ENCODE results near the gene LIX1L. TPM values are rescaled to one million over a fixed set of nuclear protein-coding genes. Genes with fewer than 3 reads are reported as not detected.

Gene LIX1L
- polyA plus RNA-seq, 1 donor (not counting 4 experiments of a cell fraction or from before 2014, with no cell fraction given): 20.0 TPM

GRCh38 chr1:145918992-145919939, 38.6 kb downstream of the LIX1L start:
- Histone ChIP-seq H4K20me1 (ENCODE audit: control insufficient read depth, extremely low read depth, insufficient read depth, low read length) (no peaks in the 10 kb centered on the region), H3K9me3 (ENCODE audit: control insufficient read depth, low read depth, low read length) (no peaks in the 10 kb centered on the region), H2AFZ (ENCODE audit: control insufficient read depth, low read length) (peak overlapping the region; percentile 99), H3K36me3 (ENCODE audit: control insufficient read depth in 2 of 2, extremely low read depth in 1 of 2, insufficient read depth in 2 of 2, low read length in 2 of 2) (peaks cover 6 to 7% of the 10 kb centered on the region in 2 experiments), H3K27me3 (ENCODE audit: control insufficient read depth, extremely low read depth, insufficient read depth, low read length) (no peaks in the 10 kb centered on the region), H3K27ac (ENCODE audit: control insufficient read depth, insufficient read depth, low read length) (peak overlapping the region; percentile 93), H3K4me2 (ENCODE audit: control insufficient read depth, extremely low read depth, insufficient read depth, low read depth, low read length) (peak overlapping the region; percentile 99), H3K79me2 (ENCODE audit: control insufficient read depth, insufficient read depth, low read length) (peaks cover 15% of the 10 kb centered on the region), H3K4me1 (ENCODE audit: control insufficient read depth, extremely low read depth, insufficient read depth, low read length) (peaks cover 19% of the 10 kb centered on the region), H3K4me3 (ENCODE audit: control insufficient read depth in 2 of 3, extremely low read depth in 1 of 3, insufficient read depth in 2 of 3, low read depth in 1 of 3, low read length in 3 of 3) (peak overlapping the region; percentile 66 to 91 (median 88)), H3K9me1 (ENCODE audit: control insufficient read depth, extremely low read depth, insufficient read depth, low read length) (no peaks in the 10 kb centered on the region), H3K9ac (ENCODE audit: control insufficient read depth, extremely low read depth, insufficient read depth, low read length) (peak overlapping the region; percentile 90)
- TF ChIP-seq CTCF (optimal IDR thresholded peaks at IDR 0.05 in 1 of 3, IDR thresholded peaks at IDR 0.05 in 1 of 3, conservative IDR thresholded peaks at IDR 0.05 in 1 of 3; ENCODE audit: extremely low read depth in 1 of 3, insufficient read depth in 2 of 3, low read length in 3 of 3) (no peak), EZH2 (IDR thresholded peaks at IDR 0.05; ENCODE audit: low read length) (no peak)
- FAIRE-seq (no peak), DNase-seq (ENCODE audit: low read depth, low spot score) (no peak)
- dilution Hi-C loops (cut with MboI; ENCODE audit: extremely low pct_ligation_motif_present, low sequenced_read_pairs): no loop called here

GRCh38 chr1:145918144-145918991, 39.4 kb downstream of the LIX1L start, which contains the start of gene PEX11B:
TSS of gene PEX11B (minus strand) at chr1:145918717. CDS start at chr1:145918688, 29 bp downstream.
- Histone ChIP-seq H4K20me1 (ENCODE audit: control insufficient read depth, extremely low read depth, insufficient read depth, low read length) (no peaks in the 10 kb centered on the region), H3K79me2 (ENCODE audit: control insufficient read depth, insufficient read depth, low read length) (peaks cover 15% of the 10 kb centered on the region), H3K4me1 (ENCODE audit: control insufficient read depth, extremely low read depth, insufficient read depth, low read length) (peaks cover 19% of the 10 kb centered on the region), H3K27me3 (ENCODE audit: control insufficient read depth, extremely low read depth, insufficient read depth, low read length) (no peaks in the 10 kb centered on the region), H3K9me3 (ENCODE audit: control insufficient read depth, low read depth, low read length) (no peaks in the 10 kb centered on the region), H2AFZ (ENCODE audit: control insufficient read depth, low read length) (peak within 1 kb of the TSS; percentile 99), H3K9me1 (ENCODE audit: control insufficient read depth, extremely low read depth, insufficient read depth, low read length) (no peaks in the 10 kb centered on the region), H3K27ac (ENCODE audit: control insufficient read depth, insufficient read depth, low read length) (peak within 1 kb of the TSS; percentile 93), H3K9ac (ENCODE audit: control insufficient read depth, extremely low read depth, insufficient read depth, low read length) (peak within 1 kb of the TSS; percentile 90), H3K4me3 (ENCODE audit: control insufficient read depth in 2 of 3, extremely low read depth in 1 of 3, insufficient read depth in 2 of 3, low read depth in 1 of 3, low read length in 3 of 3) (peak within 1 kb of the TSS; percentile 66 to 91 (median 88)), H3K4me2 (ENCODE audit: control insufficient read depth, extremely low read depth, insufficient read depth, low read depth, low read length) (peak within 1 kb of the TSS; percentile 99), H3K36me3 (ENCODE audit: control insufficient read depth in 2 of 2, extremely low read depth in 1 of 2, insufficient read depth in 2 of 2, low read length in 2 of 2) (peaks cover 6 to 8% of the 10 kb centered on the region in 2 experiments)
- FAIRE-seq (no peak), DNase-seq (ENCODE audit: low read depth, low spot score) (no peak)
- TF ChIP-seq CTCF (optimal IDR thresholded peaks at IDR 0.05 in 1 of 3, IDR thresholded peaks at IDR 0.05 in 1 of 3, conservative IDR thresholded peaks at IDR 0.05 in 1 of 3; ENCODE audit: extremely low read depth in 1 of 3, insufficient read depth in 2 of 3, low read length in 3 of 3) (no peak), EZH2 (IDR thresholded peaks at IDR 0.05; ENCODE audit: low read length) (no peak)
- dilution Hi-C loops (cut with MboI; ENCODE audit: extremely low pct_ligation_motif_present, low sequenced_read_pairs): no loop called here
